ENCODE measurements around the gene CYRIA. TPM values are rescaled to one million over a fixed set of nuclear protein-coding genes. Genes with fewer than 3 reads are reported as not detected.

Gene CYRIA
- total RNA-seq, 4 donors from 2014 or later, result 1.8 to 4.0 (median 3.7) TPM

GRCh38 chr2:16625759-16626158, 39.9 kb downstream of the CYRIA start:
- Histone ChIP-seq H3K4me1 (peaks cover 38% of the 10 kb centered on the region), H3K9me3 (no peaks in the 10 kb centered on the region), H3K36me3 (no peaks in the 10 kb centered on the region), H3K4me3 (no peak overlapping the region), H3K27ac (peak overlapping the region; percentile 67), H3K27me3 (no peaks in the 10 kb centered on the region)
- TF ChIP-seq EP300 (IDR thresholded peaks at IDR 0.05) (no peak), POLR2AphosphoS5 (IDR thresholded peaks at IDR 0.05) (no peak), CTCF (IDR thresholded peaks at IDR 0.05) (no peak), POLR2A (IDR thresholded peaks at IDR 0.05) (no peak)
- no peak for DNase-seq (ENCODE audit: low spot score in 2 of 2)
- 90% methylated on average over 2 of the region's 2 CpGs for WGBS

DNA sequence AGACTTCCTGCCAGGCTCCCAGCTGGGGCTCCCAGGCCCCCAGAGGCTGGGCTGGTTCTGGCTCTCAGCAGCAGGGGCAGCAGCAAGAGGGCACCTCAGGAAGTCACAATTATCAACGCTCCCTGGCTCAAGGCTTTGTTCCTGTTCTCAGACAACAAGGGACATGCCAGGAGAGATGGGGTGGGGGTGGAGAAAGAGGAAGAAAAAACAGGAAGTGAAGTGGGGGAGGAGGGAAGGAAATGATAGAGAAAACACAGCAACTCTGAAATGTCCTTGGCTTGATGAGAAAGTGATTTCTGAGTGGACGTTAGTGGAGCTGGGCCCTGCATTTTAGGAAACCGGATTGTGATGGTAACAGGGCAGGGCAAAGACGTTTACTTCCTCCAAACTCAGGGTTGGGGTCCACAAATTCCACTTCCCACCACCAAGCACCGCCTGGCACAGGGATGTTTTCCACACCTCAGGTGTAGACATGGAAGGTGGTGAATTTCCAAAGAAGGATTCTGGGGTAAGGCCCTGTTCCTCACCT, 40.4 kb downstream of the CYRIA start:
- Histone ChIP-seq H3K9me3 (no peaks in the 10 kb centered on the region), H3K4me1 (peaks cover 38% of the 10 kb centered on the region), H3K27ac (peak overlapping the region; percentile 67), H3K36me3 (no peaks in the 10 kb centered on the region), H3K27me3 (no peaks in the 10 kb centered on the region), H3K4me3 (no peak overlapping the region)
- DNase-seq (ENCODE audit: low spot score in 2 of 2), result no peak
- TF ChIP-seq POLR2AphosphoS5 (IDR thresholded peaks at IDR 0.05) (no peak), EP300 (IDR thresholded peaks at IDR 0.05) (no peak), CTCF (IDR thresholded peaks at IDR 0.05) (no peak), POLR2A (IDR thresholded peaks at IDR 0.05) (no peak)
- 69% methylated on average over 5 of the region's 5 CpGs for WGBS

DNA sequence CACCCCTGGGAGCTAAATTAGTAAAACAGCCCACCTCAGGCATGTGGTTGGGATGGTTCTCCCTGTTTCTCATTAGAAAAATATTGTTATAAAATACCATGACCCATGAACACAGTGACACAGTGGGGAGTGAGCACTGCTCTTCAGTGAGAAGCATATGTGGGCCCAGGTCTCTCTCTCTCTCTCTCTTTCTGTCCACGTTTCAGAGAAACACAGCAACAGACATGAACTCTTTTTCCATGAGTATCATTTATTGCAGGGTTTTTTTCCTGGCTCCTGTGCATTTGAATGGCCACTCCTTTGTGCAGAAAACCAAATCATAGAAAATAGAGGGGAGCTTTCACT, 41.2 kb downstream of the CYRIA start:
- H3K27ac ChIP-seq, result peak overlapping the region; percentile 38
- no peaks in the 10 kb centered on the region for H3K36me3 ChIP-seq
- WGBS, result 38% methylated on average over 1 of the region's 1 CpG
- peaks cover 37% of the 10 kb centered on the region for H3K4me1 ChIP-seq
- no peaks in the 10 kb centered on the region for H3K9me3 ChIP-seq
- no peak for DNase-seq (ENCODE audit: low spot score in 2 of 2)
- no peak overlapping the region for H3K4me3 ChIP-seq
- H3K27me3 ChIP-seq, result no peaks in the 10 kb centered on the region
- no peak for TF ChIP-seq POLR2AphosphoS5 (IDR thresholded peaks at IDR 0.05)
- no peak for TF ChIP-seq POLR2A (IDR thresholded peaks at IDR 0.05)
- TF ChIP-seq EP300 (IDR thresholded peaks at IDR 0.05), result no peak

GRCh38 chr2:16623564-16624435, 41.8 kb downstream of the CYRIA start:
- H3K27me3 ChIP-seq, result no peaks in the 10 kb centered on the region
- H3K9me3 ChIP-seq, result no peaks in the 10 kb centered on the region
- WGBS, result 60% methylated on average over 5 of the region's 5 CpGs
- TF ChIP-seq CTCF (IDR thresholded peaks at IDR 0.05), result no peak
- no peak for TF ChIP-seq POLR2AphosphoS5 (IDR thresholded peaks at IDR 0.05)
- no peak for TF ChIP-seq EP300 (IDR thresholded peaks at IDR 0.05)
- no peak for TF ChIP-seq POLR2A (IDR thresholded peaks at IDR 0.05)
- H3K4me3 ChIP-seq, result no peak overlapping the region
- peak overlapping the region; percentile 38 for H3K27ac ChIP-seq
- H3K4me1 ChIP-seq, result peaks cover 36% of the 10 kb centered on the region
- DNase-seq (ENCODE audit: low spot score in 2 of 2), result no peak
- H3K36me3 ChIP-seq, result no peaks in the 10 kb centered on the region

GRCh38 chr2:16623031-16623430, 42.6 kb downstream of the CYRIA start:
- TF ChIP-seq POLR2AphosphoS5 (IDR thresholded peaks at IDR 0.05) (no peak), CTCF (IDR thresholded peaks at IDR 0.05) (no peak), EP300 (IDR thresholded peaks at IDR 0.05) (no peak), POLR2A (IDR thresholded peaks at IDR 0.05) (no peak)
- no peak for DNase-seq (ENCODE audit: low spot score in 2 of 2)
- peaks cover 37% of the 10 kb centered on the region for H3K4me1 ChIP-seq
- H3K36me3 ChIP-seq, result no peaks in the 10 kb centered on the region
- 93% methylated on average over 6 of the region's 6 CpGs for WGBS
- no peak overlapping the region for H3K27ac ChIP-seq
- H3K4me3 ChIP-seq, result no peak overlapping the region
- H3K27me3 ChIP-seq, result no peaks in the 10 kb centered on the region
- no peaks in the 10 kb centered on the region for H3K9me3 ChIP-seq

Measured in suprapubic skin (tissue), 4 donors.